ENCODE measurements around the gene HYAL4. TPM values are rescaled to one million over a fixed set of nuclear protein-coding genes. Genes with fewer than 3 reads are reported as not detected.

The HYAL4 gene
- total RNA-seq, 1 experiment from 2014 or later = not detected

DNA sequence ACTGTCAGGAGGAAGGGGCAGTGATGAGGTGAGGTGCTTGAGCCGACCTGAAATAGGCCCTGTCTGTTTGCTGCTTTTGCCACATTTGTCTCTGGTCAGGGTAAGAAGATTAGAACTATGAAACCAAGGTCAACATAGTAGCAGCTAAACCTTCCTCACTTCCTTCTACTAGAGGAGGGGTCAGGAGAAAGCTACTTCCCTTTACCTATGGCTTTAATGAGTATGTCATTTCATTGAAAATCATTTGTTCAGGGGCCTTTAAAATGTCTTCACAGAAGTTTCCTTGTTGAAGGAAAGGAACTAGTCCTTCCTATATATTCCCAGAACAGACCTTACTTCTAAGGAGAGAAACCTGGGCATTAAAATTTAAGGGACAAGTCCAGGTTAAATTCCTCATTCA lies 19.0 kb downstream of the HYAL4 start:
- intact Hi-C loops (cut with micrococcal nuclease; ENCODE audit: unreplicated experiment) = loop anchor here (2.0 kb wide), 1 partner anchor 181 kb away; no protein-coding TSS in a partner anchor
- CTCF ChIA-PET = no interaction called here
- in situ Hi-C loops (cut with HindIII; ENCODE audit: low pct_unique_long_range_greater_than_20kb, low sequenced_read_pairs) = no loop called here

DNA sequence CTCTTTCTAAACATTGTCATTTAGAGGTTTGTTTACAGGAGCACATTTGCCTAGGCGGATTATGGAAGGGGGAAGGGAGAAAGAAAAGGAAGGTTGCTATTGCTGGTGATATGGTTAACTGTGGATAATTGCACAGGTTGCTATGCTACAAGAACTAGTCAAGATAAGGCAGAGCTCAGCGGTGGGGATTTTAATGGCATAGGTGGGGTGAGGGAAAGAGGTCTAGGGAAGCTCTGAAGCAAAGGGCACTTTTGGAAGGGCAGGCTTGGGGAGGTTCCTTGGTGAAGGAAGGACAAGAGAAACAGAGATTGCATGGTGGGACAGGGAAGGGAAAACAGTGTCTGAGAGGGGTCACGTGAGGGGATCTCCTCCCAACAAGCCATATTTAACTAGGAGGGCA lies 19.5 kb downstream of the HYAL4 start:
- intact Hi-C loops (cut with micrococcal nuclease; ENCODE audit: unreplicated experiment) = loop anchor here (2.0 kb wide), 1 partner anchor 182 kb away; no protein-coding TSS in a partner anchor
- in situ Hi-C loops (cut with HindIII; ENCODE audit: low pct_unique_long_range_greater_than_20kb, low sequenced_read_pairs) = no loop called here
- POLR2A ChIA-PET = no interaction called here

More for the DNA sequence above, 19.0 kb downstream of the HYAL4 start:
- no TSS peak for BruUV-seq (replicated peaks)
- POLR2A ChIA-PET = no interaction called here
- Histone ChIP-seq H3K4me3 (ENCODE audit: low read depth in 2 of 2, low read length in 2 of 2) (no peak overlapping the region), H3K27ac (ENCODE audit: low read length) (no peak overlapping the region), H3K4me1 (ENCODE audit: control insufficient read depth, insufficient read depth, low read length) (no peaks in the 10 kb centered on the region), H3K27me3 (ENCODE audit: control insufficient read depth, insufficient read depth, low read length) (peaks cover 5% of the 10 kb centered on the region; the same call in 1 of the 2 replicates), H3K9me3 (ENCODE audit: control insufficient read depth, insufficient read depth, low read depth, low read length) (no peaks in the 10 kb centered on the region), H3K36me3 (ENCODE audit: control insufficient read depth, insufficient read depth, low read length) (no peaks in the 10 kb centered on the region)
- DNase-seq (ENCODE audit: low read depth, low spot score) (no peak), ATAC-seq (no peak)
- TF ChIP-seq TCF7L2 (IDR thresholded peaks at IDR 0.05; ENCODE audit: low read depth, low read length) (no peak), POLR2AphosphoS5 (IDR thresholded peaks at IDR 0.05; ENCODE audit: low read depth, low read length) (no peak), SIN3A (IDR thresholded peaks at IDR 0.05; ENCODE audit: borderline replicate concordance, insufficient read depth, low read depth, low read length) (no peak)
- TF ChIP-seq, protein P1, sequence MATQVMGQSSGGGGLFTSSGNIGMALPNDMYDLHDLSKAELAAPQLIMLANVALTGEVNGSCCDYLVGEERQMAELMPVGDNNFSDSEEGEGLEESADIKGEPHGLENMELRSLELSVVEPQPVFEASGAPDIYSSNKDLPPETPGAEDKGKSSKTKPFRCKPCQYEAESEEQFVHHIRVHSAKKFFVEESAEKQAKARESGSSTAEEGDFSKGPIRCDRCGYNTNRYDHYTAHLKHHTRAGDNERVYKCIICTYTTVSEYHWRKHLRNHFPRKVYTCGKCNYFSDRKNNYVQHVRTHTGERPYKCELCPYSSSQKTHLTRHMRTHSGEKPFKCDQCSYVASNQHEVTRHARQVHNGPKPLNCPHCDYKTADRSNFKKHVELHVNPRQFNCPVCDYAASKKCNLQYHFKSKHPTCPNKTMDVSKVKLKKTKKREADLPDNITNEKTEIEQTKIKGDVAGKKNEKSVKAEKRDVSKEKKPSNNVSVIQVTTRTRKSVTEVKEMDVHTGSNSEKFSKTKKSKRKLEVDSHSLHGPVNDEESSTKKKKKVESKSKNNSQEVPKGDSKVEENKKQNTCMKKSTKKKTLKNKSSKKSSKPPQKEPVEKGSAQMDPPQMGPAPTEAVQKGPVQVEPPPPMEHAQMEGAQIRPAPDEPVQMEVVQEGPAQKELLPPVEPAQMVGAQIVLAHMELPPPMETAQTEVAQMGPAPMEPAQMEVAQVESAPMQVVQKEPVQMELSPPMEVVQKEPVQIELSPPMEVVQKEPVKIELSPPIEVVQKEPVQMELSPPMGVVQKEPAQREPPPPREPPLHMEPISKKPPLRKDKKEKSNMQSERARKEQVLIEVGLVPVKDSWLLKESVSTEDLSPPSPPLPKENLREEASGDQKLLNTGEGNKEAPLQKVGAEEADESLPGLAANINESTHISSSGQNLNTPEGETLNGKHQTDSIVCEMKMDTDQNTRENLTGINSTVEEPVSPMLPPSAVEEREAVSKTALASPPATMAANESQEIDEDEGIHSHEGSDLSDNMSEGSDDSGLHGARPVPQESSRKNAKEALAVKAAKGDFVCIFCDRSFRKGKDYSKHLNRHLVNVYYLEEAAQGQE (IDR thresholded peaks at IDR 0.05; ENCODE audit: insufficient read depth in 1 of 2, low read depth in 2 of 2, low read length in 1 of 2) = no peak
- TF ChIP-seq, protein P2, sequence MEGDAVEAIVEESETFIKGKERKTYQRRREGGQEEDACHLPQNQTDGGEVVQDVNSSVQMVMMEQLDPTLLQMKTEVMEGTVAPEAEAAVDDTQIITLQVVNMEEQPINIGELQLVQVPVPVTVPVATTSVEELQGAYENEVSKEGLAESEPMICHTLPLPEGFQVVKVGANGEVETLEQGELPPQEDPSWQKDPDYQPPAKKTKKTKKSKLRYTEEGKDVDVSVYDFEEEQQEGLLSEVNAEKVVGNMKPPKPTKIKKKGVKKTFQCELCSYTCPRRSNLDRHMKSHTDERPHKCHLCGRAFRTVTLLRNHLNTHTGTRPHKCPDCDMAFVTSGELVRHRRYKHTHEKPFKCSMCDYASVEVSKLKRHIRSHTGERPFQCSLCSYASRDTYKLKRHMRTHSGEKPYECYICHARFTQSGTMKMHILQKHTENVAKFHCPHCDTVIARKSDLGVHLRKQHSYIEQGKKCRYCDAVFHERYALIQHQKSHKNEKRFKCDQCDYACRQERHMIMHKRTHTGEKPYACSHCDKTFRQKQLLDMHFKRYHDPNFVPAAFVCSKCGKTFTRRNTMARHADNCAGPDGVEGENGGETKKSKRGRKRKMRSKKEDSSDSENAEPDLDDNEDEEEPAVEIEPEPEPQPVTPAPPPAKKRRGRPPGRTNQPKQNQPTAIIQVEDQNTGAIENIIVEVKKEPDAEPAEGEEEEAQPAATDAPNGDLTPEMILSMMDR (IDR thresholded peaks at IDR 0.05) = no peak

More for the DNA sequence above, 19.5 kb downstream of the HYAL4 start:
- Histone ChIP-seq H3K4me3 (ENCODE audit: low read depth in 2 of 2, low read length in 2 of 2) (no peak overlapping the region), H3K9me3 (ENCODE audit: control insufficient read depth, insufficient read depth, low read depth, low read length) (no peaks in the 10 kb centered on the region), H3K27me3 (ENCODE audit: control insufficient read depth, insufficient read depth, low read length) (peaks cover 6% of the 10 kb centered on the region; the same call in 1 of the 2 replicates), H3K36me3 (ENCODE audit: control insufficient read depth, insufficient read depth, low read length) (no peaks in the 10 kb centered on the region), H3K4me1 (ENCODE audit: control insufficient read depth, insufficient read depth, low read length) (no peaks in the 10 kb centered on the region), H3K27ac (ENCODE audit: low read length) (no peak overlapping the region)
- no TSS peak for BruUV-seq (replicated peaks)
- TF ChIP-seq, protein P1 (IDR thresholded peaks at IDR 0.05; ENCODE audit: insufficient read depth in 1 of 2, low read depth in 2 of 2, low read length in 1 of 2) = no peak
- no peak for TF ChIP-seq POLR2AphosphoS5 (IDR thresholded peaks at IDR 0.05; ENCODE audit: low read depth, low read length)
- TF ChIP-seq TCF7L2 (IDR thresholded peaks at IDR 0.05; ENCODE audit: low read depth, low read length) = no peak
- TF ChIP-seq, protein P2 (IDR thresholded peaks at IDR 0.05) = no peak
- TF ChIP-seq SIN3A (IDR thresholded peaks at IDR 0.05; ENCODE audit: borderline replicate concordance, insufficient read depth, low read depth, low read length) = no peak
- DNase-seq (ENCODE audit: low read depth, low spot score) = no peak
- no peak for ATAC-seq
- CTCF ChIA-PET = interaction anchor here (0.9 kb wide), 1 partner anchor 67 kb away, joined by 4 read pairs; no protein-coding TSS in a partner anchor

All from Panc1 (cell line).